H9 (cell line): ENCODE results near the gene SORCS2. TPM values are rescaled to one million over a fixed set of nuclear protein-coding genes. Genes with fewer than 3 reads are reported as not detected.

Experiments used
- DNase-seq: peaks from one replicate; pipeline ENCODE4 v3.0.0-alpha.2; 2017
- H2AFZ ChIP-seq: one replicate; pipeline ENCODE4 v1.6.1; 2013; ENCODE audit warnings: mild to moderate bottlenecking, low read length, control low read depth, moderate library complexity
- H2AK5ac ChIP-seq: 2 replicates; pipeline ENCODE4 v1.6.1; 2013; ENCODE audit warnings: low read length, control low read depth, mixed read lengths; ENCODE audit not compliant: insufficient read length
- H2BK120ac ChIP-seq: one replicate; pipeline ENCODE4 v1.6.1; 2013; ENCODE audit warnings: low read depth, mild to moderate bottlenecking, low read length, control low read depth, inconsistent platforms; ENCODE audit not compliant: poor library complexity, severe bottlenecking
- H2BK12ac ChIP-seq: 2 replicates; pipeline ENCODE4 v1.6.1; 2013; ENCODE audit warnings: low read length, control low read depth, mixed read lengths, low read depth; ENCODE audit not compliant: insufficient read length
- H2BK15ac ChIP-seq: 2 replicates; pipeline ENCODE4 v1.6.1; 2013; ENCODE audit warnings: low read depth, low read length, control low read depth
- H2BK20ac ChIP-seq: one replicate; pipeline ENCODE4 v1.6.1; 2013; ENCODE audit warnings: low read depth, mild to moderate bottlenecking, low read length, control low read depth, inconsistent platforms; ENCODE audit not compliant: poor library complexity, severe bottlenecking
- H2BK5ac ChIP-seq: 2 replicates; pipeline ENCODE4 v1.6.1; 2013; ENCODE audit warnings: low read length, control low read depth, mixed read lengths; ENCODE audit not compliant: insufficient read length
- H3K14ac ChIP-seq: 2 replicates; pipeline ENCODE4 v1.6.1; 2013; ENCODE audit warnings: low read length, control low read depth; ENCODE audit not compliant: insufficient read depth
- H3K18ac ChIP-seq: 2 replicates; pipeline ENCODE4 v1.6.1; 2013; ENCODE audit warnings: low read depth, mild to moderate bottlenecking, mixed read lengths, low read length, control low read depth; ENCODE audit not compliant: insufficient read length
- H3K23ac ChIP-seq: 2 replicates; pipeline ENCODE4 v1.6.1; 2013; ENCODE audit warnings: low read length, control low read depth, mixed read lengths, low read depth; ENCODE audit not compliant: insufficient read length
- H3K23me2 ChIP-seq: 2 replicates; pipeline ENCODE4 v1.6.1; 2013; ENCODE audit warnings: low read depth, mild to moderate bottlenecking, mixed read lengths, low read length, control low read depth; ENCODE audit not compliant: insufficient read length, poor library complexity, severe bottlenecking
- H3K27ac ChIP-seq: 2 replicates; pipeline ENCODE4 v1.5.1; 2013; ENCODE audit warnings: low read length, control low read depth, mixed read lengths, low read depth; ENCODE audit not compliant: insufficient read length
- H3K27me3 ChIP-seq: 2 replicates; pipeline ENCODE4 v1.6.1; 2013; ENCODE audit warnings: low read length, control low read depth, inconsistent platforms; ENCODE audit not compliant: insufficient read depth
- H3K4ac ChIP-seq: 2 replicates; pipeline ENCODE4 v1.6.1; 2013; ENCODE audit warnings: low read depth, mild to moderate bottlenecking, control low read depth, inconsistent platforms, low read length, moderate library complexity
- H3K4me1 ChIP-seq: 2 replicates; pipeline ENCODE4 v1.6.1; 2013; ENCODE audit warnings: low read length, control low read depth, inconsistent platforms; ENCODE audit not compliant: insufficient read depth
- H3K4me2 ChIP-seq: 2 replicates; pipeline ENCODE4 v1.6.1; 2013; ENCODE audit warnings: low read length, control low read depth, mixed read lengths; ENCODE audit not compliant: insufficient read length, insufficient read depth
- H3K56ac ChIP-seq: 2 replicates; pipeline ENCODE4 v1.6.1; 2013; ENCODE audit warnings: low read depth, mild to moderate bottlenecking, mixed read lengths, low read length, control low read depth; ENCODE audit not compliant: insufficient read length
- H3K79me1 ChIP-seq: 2 replicates; pipeline ENCODE4 v1.6.1; 2013; ENCODE audit warnings: low read depth, mild to moderate bottlenecking, moderate library complexity, low read length, control low read depth, inconsistent platforms; ENCODE audit not compliant: insufficient read depth, poor library complexity, severe bottlenecking
- H3K79me2 ChIP-seq: 2 replicates; pipeline ENCODE4 v1.6.1; 2013; ENCODE audit warnings: low read length, control low read depth, inconsistent platforms; ENCODE audit not compliant: insufficient read depth
- H3K9ac ChIP-seq: 2 replicates; pipeline ENCODE4 v1.6.1; 2013; ENCODE audit warnings: low read length, control low read depth, mixed read lengths; ENCODE audit not compliant: insufficient read length; ENCODE audit errors: extremely low read depth
- H3K9me3 ChIP-seq: one replicate; pipeline ENCODE4 v1.6.1; 2013; ENCODE audit warnings: low read depth, low read length, inconsistent platforms; ENCODE audit not compliant: control insufficient read depth
- H3T11ph ChIP-seq: one replicate; pipeline ENCODE4 v1.6.1; 2013; ENCODE audit warnings: mild to moderate bottlenecking, low read length, control low read depth, inconsistent platforms
- H4K20me1 ChIP-seq: one replicate; pipeline ENCODE4 v1.6.1; 2013; ENCODE audit not compliant: control insufficient read depth, insufficient read length, insufficient read depth
- H4K5ac ChIP-seq: 2 replicates; pipeline ENCODE4 v1.6.1; 2013; ENCODE audit warnings: low read depth, mild to moderate bottlenecking, mixed read lengths, low read length, control low read depth; ENCODE audit not compliant: insufficient read length
- H4K8ac ChIP-seq: replicated peaks from 2 replicates; pipeline ENCODE4 v1.6.1; 2013; ENCODE audit warnings: low read length, control low read depth, mixed read lengths, low read depth; ENCODE audit not compliant: insufficient read length
- H4K91ac ChIP-seq: 2 replicates; pipeline ENCODE4 v1.6.1; 2013; ENCODE audit warnings: low read depth, mild to moderate bottlenecking, moderate library complexity, mixed read lengths, low read length, control low read depth; ENCODE audit not compliant: insufficient read length
- H3K27ac Mint-ChIP-seq, 3 experiments: 2 replicates in 2 of 3; 3 replicates in 1 of 3; pipeline ENCODE4 v1.8.0; 2020 to 2021; ENCODE audit warnings: mixed read lengths in 3 of 3, mild to moderate bottlenecking in 1 of 3, moderate library complexity in 1 of 3
- H3K27me3 Mint-ChIP-seq: 2 replicates; pipeline ENCODE4 v1.8.0; 2021; ENCODE audit warnings: low read depth, mild to moderate bottlenecking, moderate library complexity, mixed read lengths
- H3K36me3 Mint-ChIP-seq, 3 experiments: 2 replicates in 2 of 3; 3 replicates in 1 of 3; pipeline ENCODE4 v1.8.0; 2020 to 2021; ENCODE audit warnings: low read depth in 3 of 3, mixed read lengths in 3 of 3; ENCODE audit not compliant: insufficient read depth in 1 of 3
- H3K4me1 Mint-ChIP-seq, 2 experiments: 2 replicates each; pipeline ENCODE4 v1.8.0; 2020; ENCODE audit warnings: mixed read lengths in 2 of 2
- H3K4me3 Mint-ChIP-seq, 2 experiments: 2 replicates in 1 of 2; 3 replicates in 1 of 2; pipeline ENCODE4 v1.8.0; 2020 to 2021; ENCODE audit warnings: mild to moderate bottlenecking in 2 of 2, mixed read lengths in 2 of 2, moderate library complexity in 1 of 2
- H3K9me3 Mint-ChIP-seq, 2 experiments: 2 replicates in 1 of 2; 3 replicates in 1 of 2; pipeline ENCODE4 v1.8.0; 2020; ENCODE audit warnings: mild to moderate bottlenecking in 2 of 2, mixed read lengths in 2 of 2, moderate library complexity in 1 of 2
- WGBS: extraction: QIAGEN DNeasy Blood & Tissue Kit; methylation state at CpG from one replicate; pipeline ENCODE4 v1.1.7; 2013; ENCODE audit warnings: missing lambda C conversion rate, low lambda C conversion rate, mixed read lengths; ENCODE audit not compliant: insufficient read length; ENCODE audit errors: extremely low coverage; 5-methylcytosine and 5-hydroxymethylcytosine counted together
- total RNA-seq: library from RNA; stranded (reverse); gene quantifications from 2 replicates; pipeline ENCODE4 v1.2.1, GENCODE V29; 2021
- TF ChIP-seq, protein P1 (sequence below): fragments of 200-600 bp; sonication (generic); conservative IDR thresholded peaks from 3 replicates; pipeline ENCODE4 v1.8.0; 2021; ENCODE audit warnings: antibody characterized with exemption, mild to moderate bottlenecking

SORCS2 gene
- total RNA-seq, 1 experiment from 2014 or later = 0.57 TPM

DNA sequence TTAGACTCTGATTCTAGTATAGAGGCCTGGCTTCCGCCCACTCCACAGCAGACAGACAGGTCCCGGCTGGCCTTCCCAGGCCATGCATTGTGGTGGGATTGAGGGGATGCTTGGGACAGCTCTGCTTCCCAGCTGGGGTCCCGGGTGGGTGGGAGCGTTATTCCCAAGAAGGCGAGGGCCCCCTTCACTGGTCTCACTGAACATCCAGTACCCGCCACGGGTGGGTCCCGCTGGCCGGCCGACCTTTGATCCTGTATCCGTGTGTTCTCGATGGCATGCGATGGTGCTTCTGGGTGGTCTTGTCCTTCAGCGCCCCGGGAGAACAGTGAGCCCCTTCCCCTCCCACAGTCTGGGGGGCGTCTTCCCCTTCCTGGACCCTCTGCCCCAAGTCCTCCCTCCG lies 515.9 kb downstream of the SORCS2 start:
- no peak overlapping the region for H4K8ac ChIP-seq
- H2BK15ac ChIP-seq = no peak overlapping the region
- H3K14ac ChIP-seq = no peak overlapping the region
- H4K5ac ChIP-seq = no peak overlapping the region
- no peaks in the 10 kb centered on the region for H3K9me3 ChIP-seq
- H3K23ac ChIP-seq = no peak overlapping the region
- H2AFZ ChIP-seq = no peak overlapping the region
- no CpG with 5 or more reads among the region's 17 CpGs for WGBS
- H3K4me3 Mint-ChIP-seq = no peak overlapping the region
- no peak overlapping the region for H2BK12ac ChIP-seq
- no peaks in the 10 kb centered on the region for H3K79me2 ChIP-seq
- H3K4me2 ChIP-seq = no peak overlapping the region
- H2BK5ac ChIP-seq = no peak overlapping the region
- H3T11ph ChIP-seq = no peak overlapping the region
- DNase-seq = no peak
- no peaks in the 10 kb centered on the region; the same call in none of the 2 replicates for H3K27me3 Mint-ChIP-seq
- TF ChIP-seq, protein P1, sequence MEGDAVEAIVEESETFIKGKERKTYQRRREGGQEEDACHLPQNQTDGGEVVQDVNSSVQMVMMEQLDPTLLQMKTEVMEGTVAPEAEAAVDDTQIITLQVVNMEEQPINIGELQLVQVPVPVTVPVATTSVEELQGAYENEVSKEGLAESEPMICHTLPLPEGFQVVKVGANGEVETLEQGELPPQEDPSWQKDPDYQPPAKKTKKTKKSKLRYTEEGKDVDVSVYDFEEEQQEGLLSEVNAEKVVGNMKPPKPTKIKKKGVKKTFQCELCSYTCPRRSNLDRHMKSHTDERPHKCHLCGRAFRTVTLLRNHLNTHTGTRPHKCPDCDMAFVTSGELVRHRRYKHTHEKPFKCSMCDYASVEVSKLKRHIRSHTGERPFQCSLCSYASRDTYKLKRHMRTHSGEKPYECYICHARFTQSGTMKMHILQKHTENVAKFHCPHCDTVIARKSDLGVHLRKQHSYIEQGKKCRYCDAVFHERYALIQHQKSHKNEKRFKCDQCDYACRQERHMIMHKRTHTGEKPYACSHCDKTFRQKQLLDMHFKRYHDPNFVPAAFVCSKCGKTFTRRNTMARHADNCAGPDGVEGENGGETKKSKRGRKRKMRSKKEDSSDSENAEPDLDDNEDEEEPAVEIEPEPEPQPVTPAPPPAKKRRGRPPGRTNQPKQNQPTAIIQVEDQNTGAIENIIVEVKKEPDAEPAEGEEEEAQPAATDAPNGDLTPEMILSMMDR = no peak
- no peaks in the 10 kb centered on the region for H3K36me3 Mint-ChIP-seq
- no peak overlapping the region for H2BK120ac ChIP-seq
- H2AK5ac ChIP-seq = no peak overlapping the region
- H3K27me3 ChIP-seq = no peaks in the 10 kb centered on the region
- no peaks in the 10 kb centered on the region for H3K23me2 ChIP-seq
- H3K9ac ChIP-seq = no peak overlapping the region
- H3K79me1 ChIP-seq = no peaks in the 10 kb centered on the region
- H3K18ac ChIP-seq = no peak overlapping the region
- H2BK20ac ChIP-seq = no peak overlapping the region
- H4K20me1 ChIP-seq = no peaks in the 10 kb centered on the region
- H3K4me1 ChIP-seq = no peaks in the 10 kb centered on the region
- H3K27ac Mint-ChIP-seq = peak overlapping the region in 2 of 3 experiments; percentile 56 to 57; a peak in 2 of 7 replicates
- no peak overlapping the region for H3K4ac ChIP-seq
- H3K9me3 Mint-ChIP-seq = no peaks in the 10 kb centered on the region
- H4K91ac ChIP-seq = no peak overlapping the region
- no peak overlapping the region for H3K56ac ChIP-seq
- no peak overlapping the region for H3K27ac ChIP-seq
- H3K4me1 Mint-ChIP-seq = 0 out of 4 replicates have a peak, but pooled peaks cover 0 to 7% of the 10 kb centered on the region in 2 experiments
